WTC11 (cell line): ENCODE data around the gene PCSK2. TPM values are rescaled to one million over a fixed set of nuclear protein-coding genes. Genes with fewer than 3 reads are reported as not detected.

Source experiments
- ATAC-seq: fragments of 200-7000 bp; cut with Tn5 transposase; 2 replicates; pipeline ENCODE4 v1.10.0; 2021; ENCODE audit warnings: mild to moderate bottlenecking, moderate library complexity
- CTCF ChIA-PET: fragments of 300-600 bp; sonication (Branson Sonifier 250); formaldehyde crosslinking; loops from one replicate; lab custom pipeline; 2021; ENCODE audit warnings: antibody characterized with exemption; lab: Charles Lee
- POLR2A ChIA-PET: fragments of 350-600 bp; sonication (Branson Sonifier 250); formaldehyde crosslinking; loops from one replicate; lab custom pipeline; 2021; ENCODE audit warnings: antibody characterized with exemption; lab: Charles Lee
- DNase-seq: peaks from one replicate; pipeline ENCODE4 v3.0.0; 2021; ENCODE audit warnings: low spot score
- H3K27ac Mint-ChIP-seq: 2 replicates; pipeline ENCODE4 v1.8.0; 2021; ENCODE audit warnings: mixed read lengths
- H3K27me3 Mint-ChIP-seq: 2 replicates; pipeline ENCODE4 v1.8.0; 2021; ENCODE audit warnings: low read depth, mild to moderate bottlenecking, moderate library complexity, mixed read lengths
- H3K36me3 Mint-ChIP-seq: 2 replicates; pipeline ENCODE4 v1.8.0; 2021; ENCODE audit warnings: mixed read lengths
- H3K4me1 Mint-ChIP-seq: 2 replicates; pipeline ENCODE4 v1.8.0; 2022; ENCODE audit warnings: mixed read lengths
- H3K4me3 Mint-ChIP-seq: 2 replicates; pipeline ENCODE4 v1.8.0; 2021; ENCODE audit warnings: mild to moderate bottlenecking, moderate library complexity, mixed read lengths
- H3K9me3 Mint-ChIP-seq: 2 replicates; pipeline ENCODE4 v1.8.0; 2021; ENCODE audit warnings: mixed read lengths
- E2F1 ChIP-seq: sonication (generic); formaldehyde crosslinking; IDR thresholded peaks from 2 replicates; pipeline ENCODE4 v1.8.0; 2022; ENCODE audit warnings: mild to moderate bottlenecking, missing genetic modification reagents
- E2F5 ChIP-seq: sonication (generic); formaldehyde crosslinking; IDR thresholded peaks from 2 replicates; pipeline ENCODE4 v1.8.1; 2022; ENCODE audit warnings: mild to moderate bottlenecking, moderate library complexity, missing genetic modification reagents
- ELF4 ChIP-seq: sonication (generic); formaldehyde crosslinking; IDR thresholded peaks from 2 replicates; pipeline ENCODE4 v1.8.1; 2022; ENCODE audit warnings: low read depth, mild to moderate bottlenecking, moderate library complexity, missing genetic modification reagents
- EMX1 ChIP-seq: fragments of 250-450 bp; sonication (Bioruptor Pico); IDR thresholded peaks from 2 replicates; pipeline ENCODE4 v1.8.0; 2021; ENCODE audit warnings: mild to moderate bottlenecking
- ERG ChIP-seq: fragments of 250-450 bp; sonication (Bioruptor Pico); IDR thresholded peaks from 2 replicates; pipeline ENCODE4 v1.8.0; 2021; ENCODE audit warnings: mild to moderate bottlenecking
- ESRRA ChIP-seq: sonication (generic); formaldehyde crosslinking; IDR thresholded peaks from 2 replicates; pipeline ENCODE4 v1.8.1; 2022; ENCODE audit warnings: mild to moderate bottlenecking, missing genetic modification reagents, borderline replicate concordance
- GABPB1 ChIP-seq: sonication (generic); formaldehyde crosslinking; IDR thresholded peaks from 2 replicates; pipeline ENCODE4 v1.8.1; 2023; ENCODE audit warnings: mild to moderate bottlenecking, missing genetic modification reagents
- HMGA2 ChIP-seq: fragments of 250-450 bp; sonication (Bioruptor Pico); IDR thresholded peaks from 2 replicates; pipeline ENCODE4 v1.4.0; 2021; ENCODE audit warnings: mild to moderate bottlenecking, moderate library complexity
- NFE2L1 ChIP-seq: sonication (generic); formaldehyde crosslinking; IDR thresholded peaks from 2 replicates; pipeline ENCODE4 v1.8.1; 2023; ENCODE audit warnings: missing genetic modification reagents
- NR3C1 ChIP-seq: sonication (generic); formaldehyde crosslinking; conservative IDR thresholded peaks from 2 replicates; pipeline ENCODE4 v1.8.1; 2023; ENCODE audit warnings: low read depth, mild to moderate bottlenecking, missing genetic modification reagents
- OVOL2 ChIP-seq: fragments of 250-450 bp; sonication (Bioruptor Pico); IDR thresholded peaks from 2 replicates; pipeline ENCODE4 v1.9.0; 2021; ENCODE audit warnings: mild to moderate bottlenecking, borderline replicate concordance
- PRRX2 ChIP-seq: fragments of 250-450 bp; sonication (Bioruptor Pico); IDR thresholded peaks from 2 replicates; pipeline ENCODE4 v1.8.0; 2021; ENCODE audit warnings: mild to moderate bottlenecking
- RELA ChIP-seq: sonication (generic); formaldehyde crosslinking; IDR thresholded peaks from 2 replicates; pipeline ENCODE4 v1.8.1; 2022; ENCODE audit warnings: missing genetic modification reagents, mild to moderate bottlenecking, borderline replicate concordance
- SOX15 ChIP-seq: fragments of 250-450 bp; sonication (Bioruptor Pico); IDR thresholded peaks from 2 replicates; pipeline ENCODE4 v1.9.0; 2021; ENCODE audit warnings: mild to moderate bottlenecking
- TEAD4 ChIP-seq: sonication (generic); formaldehyde crosslinking; IDR thresholded peaks from 2 replicates; pipeline ENCODE4 v1.8.0; 2022; ENCODE audit warnings: mild to moderate bottlenecking, missing genetic modification reagents
- ZNF281 ChIP-seq: sonication (generic); formaldehyde crosslinking; IDR thresholded peaks from 2 replicates; pipeline ENCODE4 v1.8.0; 2023; ENCODE audit warnings: mild to moderate bottlenecking, missing genetic modification reagents
- ZNF317 ChIP-seq: sonication (generic); formaldehyde crosslinking; IDR thresholded peaks from 2 replicates; pipeline ENCODE4 v1.8.1; 2023; ENCODE audit warnings: low read depth, mild to moderate bottlenecking, moderate library complexity, missing genetic modification reagents, borderline replicate concordance
- ZNF671 ChIP-seq: fragments of 250-450 bp; sonication (Bioruptor Pico); IDR thresholded peaks from 2 replicates; pipeline ENCODE4 v1.8.0; 2021; ENCODE audit warnings: mild to moderate bottlenecking
- total RNA-seq: library from RNA; stranded (reverse); gene quantifications from 3 replicates; pipeline ENCODE4 v1.2.3, GENCODE V29; 2021

PCSK2 gene
- total RNA-seq, 1 experiment from 2014 or later, result 0.74 TPM

- no peaks in the 10 kb centered on the region for H3K36me3 Mint-ChIP-seq
- CTCF ChIA-PET, result no interaction called here
- no peaks in the 10 kb centered on the region for H3K9me3 Mint-ChIP-seq
- no peak for ATAC-seq
- no peak overlapping the region for H3K27ac Mint-ChIP-seq
- H3K4me3 Mint-ChIP-seq, result no peak overlapping the region
- H3K4me1 Mint-ChIP-seq, result no peaks in the 10 kb centered on the region
- no peaks in the 10 kb centered on the region for H3K27me3 Mint-ChIP-seq
- no peak for TF ChIP-seq ZNF281
- TF ChIP-seq NFE2L1 (CRISPR knock-in tag), result no peak
- TF ChIP-seq ERG (CRISPR knock-in tag), result no peak
- no peak for TF ChIP-seq GABPB1 (CRISPR knock-in tag)
- no peak for TF ChIP-seq RELA
- TF ChIP-seq OVOL2, result no peak
- TF ChIP-seq E2F5 (CRISPR knock-in tag), result no peak
- no peak for TF ChIP-seq EMX1
- TF ChIP-seq NR3C1, result no peak
- no peak for TF ChIP-seq ZNF317 (CRISPR knock-in tag)
- no peak for TF ChIP-seq HMGA2 (CRISPR knock-in tag)
- TF ChIP-seq SOX15, result no peak
- no peak for TF ChIP-seq ESRRA
- TF ChIP-seq, all 79 proteins: peak for 0
- POLR2A ChIA-PET, result no interaction called here
- no peak for DNase-seq
These were observed 246.8 kb downstream of the PCSK2 start for GRCh38 chr20:17473659-17474058.

- no peak for ATAC-seq
- H3K27ac Mint-ChIP-seq, result no peak overlapping the region
- ChIA-PET CTCF (interaction anchor here (0.6 to 1.5 kb wide), 2 partner anchors 53 to 658 kb away, joined by 4 to 5 read pairs; no protein-coding TSS in a partner anchor), POLR2A (no interaction called here)
- no peaks in the 10 kb centered on the region for H3K4me1 Mint-ChIP-seq
- TF ChIP-seq ZNF281 (no peak), E2F1 (CRISPR knock-in tag) (no peak), PRRX2 (CRISPR knock-in tag) (no peak), TEAD4 (no peak), ZNF671 (CRISPR knock-in tag) (no peak), OVOL2 (no peak), ELF4 (CRISPR knock-in tag) (no peak)
- H3K36me3 Mint-ChIP-seq, result no peaks in the 10 kb centered on the region
- no peak for DNase-seq
- no peak overlapping the region for H3K4me3 Mint-ChIP-seq
- H3K9me3 Mint-ChIP-seq, result no peaks in the 10 kb centered on the region
- H3K27me3 Mint-ChIP-seq, result no peaks in the 10 kb centered on the region; the same call in 1 of the 2 replicates
These were observed 252.3 kb downstream of the PCSK2 start for GRCh38 chr20:17479063-17479657.
